Muscle of back (tissue), 11 donors: ENCODE measurements around the gene RALGAPA2. TPM values are rescaled to one million over a fixed set of nuclear protein-coding genes. Genes with fewer than 3 reads are reported as not detected.

Source experiments
- DNase-seq, 3 donors: peaks; one replicate each; pipeline versions ENCODE4 v3.0.0 to v3.0.0-alpha.2; 2013
- polyA plus RNA-seq, 10 donors: library from polyadenylated mRNA; unstranded; fragments of 120-200 nt; gene quantifications; one replicate each; pipeline ENCODE4 v1.2.1, GENCODE V29; 2013; ENCODE audit not compliant: insufficient read length in 10 of 10

The RALGAPA2 gene
- polyA plus RNA-seq, 10 donors: 6.8 to 12.3 (median 10.2) TPM

GRCh38 chr20:20536240-20536933 is 176.1 kb downstream of the RALGAPA2 start:
- no peak for DNase-seq

- no peak for DNase-seq
Observed at GRCh38 chr20:20535051-20535450, 177.4 kb downstream of the RALGAPA2 start.

- no peak for DNase-seq
Observed at GRCh38 chr20:20531283-20531682, 181.2 kb downstream of the RALGAPA2 start.

- no peak for DNase-seq
Observed at GRCh38 chr20:20530428-20531151, 181.9 kb downstream of the RALGAPA2 start.

GRCh38 chr20:20529597-20529996 is 182.8 kb downstream of the RALGAPA2 start:
- no peak for DNase-seq

GRCh38 chr20:20528861-20529260 is 183.6 kb downstream of the RALGAPA2 start:
- DNase-seq: peak in 1 of 3 donors; percentile 20

- DNase-seq: no peak
Observed at GRCh38 chr20:20527661-20528060, 184.8 kb downstream of the RALGAPA2 start.

- peak in 2 of 3 donors; percentile 11 to 21 for DNase-seq
Observed at GRCh38 chr20:20525756-20526155, 186.7 kb downstream of the RALGAPA2 start.

GRCh38 chr20:20525214-20525613 is 187.2 kb downstream of the RALGAPA2 start:
- DNase-seq: no peak

- DNase-seq: no peak
Observed at GRCh38 chr20:20524756-20525155, 187.7 kb downstream of the RALGAPA2 start.

- no peak for DNase-seq
Observed at GRCh38 chr20:20521736-20522135, 190.7 kb downstream of the RALGAPA2 start.

GRCh38 chr20:20520776-20521175 is 191.7 kb downstream of the RALGAPA2 start:
- DNase-seq: no peak

- DNase-seq: no peak
Observed at GRCh38 chr20:20519269-20519668, 193.2 kb downstream of the RALGAPA2 start.

- no peak for DNase-seq
Observed at GRCh38 chr20:20518263-20518662, 194.2 kb downstream of the RALGAPA2 start.

- DNase-seq: no peak
Observed at GRCh38 chr20:20517296-20517695, 195.1 kb downstream of the RALGAPA2 start.

- no peak for DNase-seq
Observed at GRCh38 chr20:20513720-20514119, 198.7 kb downstream of the RALGAPA2 start.

GRCh38 chr20:20505554-20505953 is 206.9 kb downstream of the RALGAPA2 start:
- DNase-seq: no peak

- DNase-seq: no peak
Observed at GRCh38 chr20:20503777-20504530, 208.5 kb downstream of the RALGAPA2 start.

- DNase-seq: no peak
Observed at GRCh38 chr20:20501128-20501527, 211.3 kb downstream of the RALGAPA2 start.

- DNase-seq: no peak
Observed at GRCh38 chr20:20500312-20500711, 212.1 kb downstream of the RALGAPA2 start.

- DNase-seq: no peak
Observed at GRCh38 chr20:20499439-20499838, 213.0 kb downstream of the RALGAPA2 start.

GRCh38 chr20:20498076-20498861 is 214.2 kb downstream of the RALGAPA2 start:
- DNase-seq: no peak
